Measurements from ENCODE around the gene ZNF142.

GRCh38 chr2:218691234-218691633 is 31.8 kb upstream of the ZNF142 start:
- no peak for TF ChIP-seq CTCF (IDR thresholded peaks at IDR 0.05 in 4 of 5, conservative IDR thresholded peaks at IDR 0.05 in 1 of 5)
- no peak for TF ChIP-seq POLR2A (IDR thresholded peaks at IDR 0.05)

Data from gastrocnemius medialis (tissue), 4 donors.